IMR-90 (cell line): ENCODE data around the gene PCCB. TPM values are rescaled to one million over a fixed set of nuclear protein-coding genes. Genes with fewer than 3 reads are reported as not detected.

Source experiments
- ATAC-seq: fragments of 200-7000 bp; cut with Tn5 transposase; 2 replicates; pipeline ENCODE4 v1.9.1; 2020; ENCODE audit warnings: low read depth, mild to moderate bottlenecking, moderate library complexity
- BruUV-seq: library from RNA; stranded (reverse); fragments of 400-500 nt; replicated peaks from 2 replicates; lab custom pipeline; 2021; lab: Mats Ljungman, UMichigan
- CTCF ChIA-PET: fragments of 300-600 bp; formaldehyde crosslinking; extraction: SDS; loops from one replicate; lab custom pipeline; 2021; ENCODE audit warnings: antibody characterized with exemption; lab: Yijun Ruan, JAX
- POLR2A ChIA-PET: fragments of 300-600 bp; sonication (Branson Sonifier 250); formaldehyde crosslinking; loops from one replicate; lab custom pipeline; 2022; ENCODE audit warnings: antibody characterized with exemption; ENCODE audit not compliant: unreplicated experiment; lab: Charles Lee
- DNase-seq: peaks from one replicate; pipeline ENCODE4 v3.0.0; 2013
- H2AFZ ChIP-seq: replicated peaks from 2 replicates; pipeline ENCODE3; 2013; ENCODE audit warnings: low read length, mild to moderate bottlenecking; ENCODE audit not compliant: poor library complexity
- H2AK5ac ChIP-seq: 2 replicates; pipeline ENCODE4 v1.6.1; 2013; ENCODE audit warnings: low read depth, low read length, inconsistent platforms
- H2AK9ac ChIP-seq: replicated peaks from 2 replicates; pipeline ENCODE3; 2013; ENCODE audit warnings: mild to moderate bottlenecking, low read depth, low read length, moderate library complexity; ENCODE audit not compliant: poor library complexity
- H2BK120ac ChIP-seq: 2 replicates; pipeline ENCODE4 v1.6.1; 2013; ENCODE audit warnings: low read depth, low read length, inconsistent platforms
- H2BK15ac ChIP-seq: 3 replicates; pipeline ENCODE4 v1.6.1; 2013; ENCODE audit warnings: low read depth, low read length, inconsistent platforms
- H2BK20ac ChIP-seq: 2 replicates; pipeline ENCODE4 v1.6.1; 2013; ENCODE audit warnings: low read depth, mild to moderate bottlenecking, inconsistent platforms, low read length, moderate library complexity
- H2BK5ac ChIP-seq: 2 replicates; pipeline ENCODE4 v1.6.1; 2013; ENCODE audit warnings: mild to moderate bottlenecking, low read depth, low read length, inconsistent platforms; ENCODE audit not compliant: poor library complexity, severe bottlenecking
- H3K14ac ChIP-seq: replicated peaks from 2 replicates; pipeline ENCODE4 v1.6.1; 2013; ENCODE audit warnings: low read depth, low read length, inconsistent platforms
- H3K18ac ChIP-seq: 2 replicates; pipeline ENCODE4 v1.6.1; 2013; ENCODE audit warnings: low read depth, low read length, control low read depth
- H3K23ac ChIP-seq: 2 replicates; pipeline ENCODE4 v1.6.1; 2013; ENCODE audit warnings: low read depth, low read length, inconsistent platforms
- H3K27ac ChIP-seq: 2 replicates; pipeline ENCODE4 v1.5.1; 2013; ENCODE audit warnings: mild to moderate bottlenecking, control low read depth, low read length; ENCODE audit not compliant: insufficient read depth
- H3K27me3 ChIP-seq: 2 replicates; pipeline ENCODE4 v1.6.1; 2013; ENCODE audit warnings: low read length; ENCODE audit not compliant: control insufficient read depth, insufficient read depth
- H3K36me3 ChIP-seq: 2 replicates; pipeline ENCODE4 v1.6.1; 2013; ENCODE audit warnings: low read length, mixed read lengths; ENCODE audit not compliant: control insufficient read depth, insufficient read depth
- H3K4ac ChIP-seq: 2 replicates; pipeline ENCODE4 v1.6.1; 2013; ENCODE audit warnings: low read depth, low read length, inconsistent platforms
- H3K4me1 ChIP-seq: 2 replicates; pipeline ENCODE4 v1.6.1; 2013; ENCODE audit warnings: low read length, mixed read lengths; ENCODE audit not compliant: control insufficient read depth, insufficient read depth
- H3K4me2 ChIP-seq: 2 replicates; pipeline ENCODE4 v1.6.1; 2013; ENCODE audit warnings: low read depth, mild to moderate bottlenecking, control low read depth, low read length, moderate library complexity
- H3K4me3 ChIP-seq: 2 replicates; pipeline ENCODE4 v1.5.1; 2013; ENCODE audit warnings: low read depth, mild to moderate bottlenecking, control low read depth, low read length, moderate library complexity; ENCODE audit not compliant: insufficient read depth
- H3K56ac ChIP-seq: 2 replicates; pipeline ENCODE4 v1.6.1; 2013; ENCODE audit warnings: low read length, inconsistent platforms; ENCODE audit not compliant: insufficient read depth; ENCODE audit errors: extremely low read depth
- H3K79me1 ChIP-seq, 2 experiments: 2 replicates each; pipeline ENCODE4 v1.6.1; 2013; ENCODE audit warnings: low read length in 2 of 2, inconsistent platforms in 1 of 2, low read depth in 1 of 2
- H3K9ac ChIP-seq: 2 replicates; pipeline ENCODE4 v1.6.1; 2013; ENCODE audit warnings: low read depth, low read length, control low read depth
- H3K9me1 ChIP-seq: 2 replicates; pipeline ENCODE4 v1.6.1; 2013; ENCODE audit warnings: low read length, inconsistent platforms; ENCODE audit not compliant: insufficient read depth
- H3K9me3 ChIP-seq: 2 replicates; pipeline ENCODE4 v1.6.1; 2013; ENCODE audit warnings: low read length; ENCODE audit not compliant: control insufficient read depth, insufficient read depth
- H4K20me1 ChIP-seq: 2 replicates; pipeline ENCODE4 v1.6.1; 2013; ENCODE audit warnings: low read length, inconsistent platforms; ENCODE audit not compliant: insufficient read depth
- H4K5ac ChIP-seq: 2 replicates; pipeline ENCODE4 v1.6.1; 2013; ENCODE audit warnings: mild to moderate bottlenecking, low read depth, low read length, control low read depth
- H4K8ac ChIP-seq, 2 experiments: 2 replicates each; pipeline ENCODE4 v1.6.1; 2013; ENCODE audit warnings: low read depth in 2 of 2, low read length in 2 of 2, control low read depth in 1 of 2, inconsistent platforms in 1 of 2
- H4K91ac ChIP-seq: 2 replicates; pipeline ENCODE4 v1.6.1; 2013; ENCODE audit warnings: low read depth, low read length, inconsistent platforms; ENCODE audit not compliant: insufficient read depth
- BHLHE40 ChIP-seq: fragments of 150-350 bp; IDR thresholded peaks from 2 replicates; pipeline ENCODE4 v1.6.1; 2016; ENCODE audit warnings: mild to moderate bottlenecking, low read depth, low read length
- CEBPB ChIP-seq: IDR thresholded peaks from 2 replicates; pipeline ENCODE4 v1.6.1; 2012; ENCODE audit warnings: low read depth, low read length, improper control_type of control experiment
- CHD1 ChIP-seq: IDR thresholded peaks from 2 replicates; pipeline ENCODE4 v1.6.1; 2012; ENCODE audit warnings: low read depth, low read length, improper control_type of control experiment
- FOS ChIP-seq: fragments of 150-350 bp; IDR thresholded peaks from 2 replicates; pipeline ENCODE4 v1.6.1; 2016; ENCODE audit warnings: low read depth, low read length
- MAFK ChIP-seq: IDR thresholded peaks from 2 replicates; pipeline ENCODE4 v1.6.1; 2012; ENCODE audit warnings: low read depth, low read length, improper control_type of control experiment
- MAZ ChIP-seq: IDR thresholded peaks from 2 replicates; pipeline ENCODE4 v1.6.1; 2012; ENCODE audit warnings: low read depth, mild to moderate bottlenecking, low read length, improper control_type of control experiment, moderate library complexity, borderline replicate concordance
- MXI1 ChIP-seq: IDR thresholded peaks from 2 replicates; pipeline ENCODE4 v1.6.1; 2012; ENCODE audit warnings: low read depth, mild to moderate bottlenecking, low read length, moderate library complexity, borderline replicate concordance
- NFE2L2 ChIP-seq: fragments of 150-350 bp; IDR thresholded peaks from 2 replicates; pipeline ENCODE4 v1.6.1; 2016; ENCODE audit warnings: low read depth, mild to moderate bottlenecking, low read length
- POLR2A ChIP-seq: IDR thresholded peaks from 2 replicates; pipeline ENCODE4 v1.6.1; 2012; ENCODE audit warnings: mild to moderate bottlenecking, low read depth, low read length
- RAD21 ChIP-seq: IDR thresholded peaks from 2 replicates; pipeline ENCODE4 v1.6.1; 2012; ENCODE audit warnings: low read length, improper control_type of control experiment
- RCOR1 ChIP-seq: IDR thresholded peaks from 2 replicates; pipeline ENCODE4 v1.6.1; 2012; ENCODE audit warnings: mild to moderate bottlenecking, low read length, improper control_type of control experiment; ENCODE audit not compliant: insufficient replicate concordance
- RFX5 ChIP-seq: IDR thresholded peaks from 2 replicates; pipeline ENCODE4 v1.8.0; 2012; ENCODE audit warnings: low read depth, mild to moderate bottlenecking, low read length, moderate library complexity
- SMC3 ChIP-seq: fragments of 150-350 bp; IDR thresholded peaks from 2 replicates; pipeline ENCODE4 v1.6.1; 2016; ENCODE audit warnings: low read depth, mild to moderate bottlenecking, antibody characterized with exemption, low read length, moderate library complexity
- WGBS, 2 experiments: methylation state at CpG; one replicate each; pipeline versions ENCODE4 v1.1.5 to v1.1.7; 2013; ENCODE audit warnings: missing lambda C conversion rate in 2 of 2; ENCODE audit not compliant: insufficient read length in 1 of 2; ENCODE audit errors: extremely low coverage in 2 of 2; 5-methylcytosine and 5-hydroxymethylcytosine counted together
- dilution Hi-C: fragments of 300-500 bp; cut with HindIII; formaldehyde crosslinking; loops from one replicate; pipeline ENCODE4 v1.14.3; 2018; ENCODE audit warnings: low sequenced_read_pairs; ENCODE audit not compliant: unreplicated experiment
- in situ Hi-C: fragments of 300-500 bp; cut with MboI; formaldehyde crosslinking; loops from 3 replicates; pipeline ENCODE4 v1.14.3; 2019; ENCODE audit warnings: low sequenced_read_pairs, inconsistent platforms, mixed read lengths
- intact Hi-C: fragments of 100-400 bp; cut with micrococcal nuclease; formaldehyde crosslinking; loops from 2 replicates; pipeline ENCODE4 v1.10.0; 2022
- polyA plus RNA-seq, 3 experiments: library from polyadenylated mRNA; depleted of rRNA; stranded (reverse); fragments of >200 nt; gene quantifications; 2 replicates each; pipeline ENCODE4 v1.2.3, GENCODE V29; 2012; ENCODE audit warnings: low replicate concordance in 1 of 3
- total RNA-seq: library from RNA; depleted of rRNA; stranded (reverse); fragments of >200 nt; gene quantifications from 2 replicates; pipeline ENCODE4 v1.2.3, GENCODE V29; 2012
- TF ChIP-seq, protein P1 (sequence below): fragments of 150-350 bp; IDR thresholded peaks from 2 replicates; pipeline ENCODE4 v1.6.1; 2017; ENCODE audit warnings: mild to moderate bottlenecking, antibody characterized with exemption, low read length, low read depth
- TF ChIP-seq, protein P2 (sequence below): fragments of 150-350 bp; IDR thresholded peaks from 2 replicates; pipeline ENCODE4 v1.6.1; 2016; ENCODE audit warnings: low read depth, mild to moderate bottlenecking, low read length, moderate library complexity, borderline replicate concordance
- TF ChIP-seq, protein P3 (sequence below): conservative IDR thresholded peaks from 2 replicates; pipeline ENCODE4 v1.5.1; 2012; ENCODE audit warnings: mild to moderate bottlenecking, low read depth, low read length, improper control_type of control experiment

The PCCB gene
- total and polyA plus RNA-seq, 2 of the 4 experiments (the other 2 are of a cell fraction) = 40.5 to 76.2 TPM

DNA sequence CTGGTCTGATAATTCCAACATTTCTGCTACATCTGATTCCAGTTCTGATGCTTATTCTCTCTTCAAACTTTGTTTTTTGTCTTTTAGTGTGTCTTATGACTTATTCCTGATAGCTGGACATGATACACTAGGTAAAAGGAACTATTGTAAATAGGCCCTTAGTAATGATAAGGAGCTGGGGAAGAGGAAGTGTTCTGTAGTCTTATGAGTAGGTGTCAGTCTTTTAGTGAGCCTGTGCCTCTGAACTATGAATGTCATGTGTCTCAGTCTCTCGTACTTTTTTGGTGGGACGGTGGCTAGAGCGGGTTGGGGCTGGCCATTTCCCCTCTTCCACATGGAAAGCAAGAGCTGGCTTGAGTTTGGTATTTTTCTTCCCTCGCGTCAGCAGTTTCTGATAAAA lies 41.2 kb downstream of the PCCB start:
- ChIA-PET CTCF (interaction anchor here (0.6 kb wide), 1 partner anchor 461 kb away, joined by 4 read pairs; no protein-coding TSS in a partner anchor), POLR2A (no interaction called here)
- Histone ChIP-seq H2AK5ac (no peak overlapping the region), H3K27ac (no peak overlapping the region), H4K8ac (no peak overlapping the region), H3K79me1 (peaks cover 0 to 3% of the 10 kb centered on the region in 2 experiments; a peak in 1 of 4 replicates), H3K9me3 (no peaks in the 10 kb centered on the region), H2BK15ac (no peak overlapping the region), H3K9me1 (no peaks in the 10 kb centered on the region), H4K20me1 (no peaks in the 10 kb centered on the region), H3K9ac (no peak overlapping the region), H3K4me1 (no peaks in the 10 kb centered on the region), H3K23ac (no peak overlapping the region), H3K4ac (no peak overlapping the region), H2BK20ac (no peak overlapping the region), H3K36me3 (peaks cover 9% of the 10 kb centered on the region; the same call in 1 of the 2 replicates), H3K56ac (no peak overlapping the region), H4K5ac (no peak overlapping the region), H2AK9ac (no peak overlapping the region), H2AFZ (no peak overlapping the region), H2BK120ac (no peak overlapping the region), H3K27me3 (no peaks in the 10 kb centered on the region), H3K4me2 (no peak overlapping the region), H4K91ac (no peak overlapping the region), H3K14ac (no peak overlapping the region), H3K4me3 (no peak overlapping the region), H2BK5ac (no peak overlapping the region), H3K18ac (no peak overlapping the region)
- ATAC-seq (no peak), DNase-seq (no peak)
- no TSS peak for BruUV-seq
- intact Hi-C loops = no loop called here
- TF ChIP-seq RFX5 = no peak
- TF ChIP-seq RAD21 = no peak
- TF ChIP-seq, protein P1, sequence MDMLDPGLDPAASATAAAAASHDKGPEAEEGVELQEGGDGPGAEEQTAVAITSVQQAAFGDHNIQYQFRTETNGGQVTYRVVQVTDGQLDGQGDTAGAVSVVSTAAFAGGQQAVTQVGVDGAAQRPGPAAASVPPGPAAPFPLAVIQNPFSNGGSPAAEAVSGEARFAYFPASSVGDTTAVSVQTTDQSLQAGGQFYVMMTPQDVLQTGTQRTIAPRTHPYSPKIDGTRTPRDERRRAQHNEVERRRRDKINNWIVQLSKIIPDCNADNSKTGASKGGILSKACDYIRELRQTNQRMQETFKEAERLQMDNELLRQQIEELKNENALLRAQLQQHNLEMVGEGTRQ = no peak
- TF ChIP-seq POLR2A = no peak
- TF ChIP-seq MAZ = no peak
- TF ChIP-seq, protein P2, sequence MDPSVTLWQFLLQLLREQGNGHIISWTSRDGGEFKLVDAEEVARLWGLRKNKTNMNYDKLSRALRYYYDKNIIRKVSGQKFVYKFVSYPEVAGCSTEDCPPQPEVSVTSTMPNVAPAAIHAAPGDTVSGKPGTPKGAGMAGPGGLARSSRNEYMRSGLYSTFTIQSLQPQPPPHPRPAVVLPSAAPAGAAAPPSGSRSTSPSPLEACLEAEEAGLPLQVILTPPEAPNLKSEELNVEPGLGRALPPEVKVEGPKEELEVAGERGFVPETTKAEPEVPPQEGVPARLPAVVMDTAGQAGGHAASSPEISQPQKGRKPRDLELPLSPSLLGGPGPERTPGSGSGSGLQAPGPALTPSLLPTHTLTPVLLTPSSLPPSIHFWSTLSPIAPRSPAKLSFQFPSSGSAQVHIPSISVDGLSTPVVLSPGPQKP = no peak
- no peak for TF ChIP-seq MXI1
- no peak for TF ChIP-seq BHLHE40
- no peak for TF ChIP-seq FOS
- no peak for TF ChIP-seq SMC3
- no peak for TF ChIP-seq CEBPB
- TF ChIP-seq, protein P3, sequence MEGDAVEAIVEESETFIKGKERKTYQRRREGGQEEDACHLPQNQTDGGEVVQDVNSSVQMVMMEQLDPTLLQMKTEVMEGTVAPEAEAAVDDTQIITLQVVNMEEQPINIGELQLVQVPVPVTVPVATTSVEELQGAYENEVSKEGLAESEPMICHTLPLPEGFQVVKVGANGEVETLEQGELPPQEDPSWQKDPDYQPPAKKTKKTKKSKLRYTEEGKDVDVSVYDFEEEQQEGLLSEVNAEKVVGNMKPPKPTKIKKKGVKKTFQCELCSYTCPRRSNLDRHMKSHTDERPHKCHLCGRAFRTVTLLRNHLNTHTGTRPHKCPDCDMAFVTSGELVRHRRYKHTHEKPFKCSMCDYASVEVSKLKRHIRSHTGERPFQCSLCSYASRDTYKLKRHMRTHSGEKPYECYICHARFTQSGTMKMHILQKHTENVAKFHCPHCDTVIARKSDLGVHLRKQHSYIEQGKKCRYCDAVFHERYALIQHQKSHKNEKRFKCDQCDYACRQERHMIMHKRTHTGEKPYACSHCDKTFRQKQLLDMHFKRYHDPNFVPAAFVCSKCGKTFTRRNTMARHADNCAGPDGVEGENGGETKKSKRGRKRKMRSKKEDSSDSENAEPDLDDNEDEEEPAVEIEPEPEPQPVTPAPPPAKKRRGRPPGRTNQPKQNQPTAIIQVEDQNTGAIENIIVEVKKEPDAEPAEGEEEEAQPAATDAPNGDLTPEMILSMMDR = no peak
- TF ChIP-seq CHD1 = no peak
- no peak for TF ChIP-seq RCOR1
- TF ChIP-seq NFE2L2 = no peak
- TF ChIP-seq MAFK = no peak
- dilution Hi-C loops = no loop called here
- 100% methylated on average over 1 of the region's 5 CpGs; no CpG with 5 or more reads in 1 of the 2 experiments for WGBS, 2 experiments
- in situ Hi-C loops = no loop called here
